HG03469 (cell line): ENCODE data around the gene TREH.
"Not testable (repeated sequence)": the region's sequence is repeated elsewhere in the genome, so short reads cannot be mapped to it uniquely, and the experiment has no call there.

ENCODE experiments used
- ATAC-seq: cut with Tn5 transposase; IDR thresholded peaks from one replicate; pipeline ENCODE4 v1.9.1; 2021; ENCODE audit warnings: mild to moderate bottlenecking, moderate library complexity, moderate number of reproducible peaks; ENCODE audit not compliant: unreplicated experiment

The TREH gene

DNA sequence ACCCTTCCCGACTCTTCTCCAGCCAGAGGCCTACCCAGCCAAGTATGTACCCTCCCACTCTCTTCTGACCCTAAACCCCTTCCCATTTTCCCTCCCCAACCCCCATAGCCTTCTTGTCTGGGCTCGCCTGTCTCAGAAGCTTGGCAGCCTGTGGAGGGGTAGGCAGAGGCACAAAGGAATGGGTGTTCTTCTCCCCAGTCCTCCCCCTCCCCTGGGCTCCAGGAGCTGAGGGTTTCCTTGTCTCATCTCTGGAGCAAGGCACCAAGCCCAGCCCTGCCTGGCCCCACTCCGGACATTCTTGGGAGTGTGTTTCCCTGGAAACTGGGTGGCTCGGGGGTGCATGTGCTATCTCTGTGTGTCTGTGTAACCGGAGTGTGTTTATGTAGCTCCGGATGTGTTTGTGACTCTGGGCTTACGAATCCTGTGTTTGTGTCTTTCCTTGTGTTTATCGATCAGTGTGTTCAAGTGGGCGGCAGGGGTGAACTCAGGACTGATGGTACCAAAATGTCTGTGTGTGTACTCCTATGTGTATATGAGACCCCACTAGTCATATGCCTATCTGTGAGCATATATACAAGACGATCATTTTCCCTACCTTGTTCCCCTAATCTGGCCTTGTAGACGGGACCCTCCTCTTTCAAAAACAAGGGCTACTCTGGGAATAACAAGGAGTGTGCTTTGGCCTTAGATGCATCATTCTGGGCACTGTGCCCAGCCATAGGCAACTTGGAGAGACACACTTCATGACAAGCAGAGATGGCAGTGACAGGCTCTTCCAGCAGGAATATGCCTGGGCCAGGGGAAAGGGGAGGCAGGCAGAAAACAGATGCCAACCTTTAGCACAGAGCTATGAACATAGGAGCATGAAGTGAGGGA is 61.1 kb downstream of the TREH start:
- ATAC-seq = no peak

DNA sequence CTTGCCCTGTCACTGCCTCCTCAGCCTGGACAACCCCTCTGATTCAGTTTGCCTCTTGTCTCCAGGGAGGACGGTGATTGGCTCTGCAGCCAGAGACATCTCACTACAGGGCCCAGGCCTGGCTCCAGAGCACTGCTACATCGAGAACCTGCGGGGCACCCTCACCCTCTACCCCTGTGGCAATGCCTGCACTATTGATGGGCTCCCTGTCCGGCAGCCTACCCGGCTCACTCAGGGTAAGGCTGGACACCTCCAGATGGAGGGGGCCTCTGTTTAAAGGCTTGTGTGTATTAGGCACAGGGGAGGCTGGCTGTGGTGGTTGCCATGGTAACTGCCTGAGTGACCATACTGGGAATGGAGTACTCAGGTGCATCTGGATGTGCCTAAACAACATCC is 63.5 kb downstream of the TREH start:
- ATAC-seq = no peak

DNA sequence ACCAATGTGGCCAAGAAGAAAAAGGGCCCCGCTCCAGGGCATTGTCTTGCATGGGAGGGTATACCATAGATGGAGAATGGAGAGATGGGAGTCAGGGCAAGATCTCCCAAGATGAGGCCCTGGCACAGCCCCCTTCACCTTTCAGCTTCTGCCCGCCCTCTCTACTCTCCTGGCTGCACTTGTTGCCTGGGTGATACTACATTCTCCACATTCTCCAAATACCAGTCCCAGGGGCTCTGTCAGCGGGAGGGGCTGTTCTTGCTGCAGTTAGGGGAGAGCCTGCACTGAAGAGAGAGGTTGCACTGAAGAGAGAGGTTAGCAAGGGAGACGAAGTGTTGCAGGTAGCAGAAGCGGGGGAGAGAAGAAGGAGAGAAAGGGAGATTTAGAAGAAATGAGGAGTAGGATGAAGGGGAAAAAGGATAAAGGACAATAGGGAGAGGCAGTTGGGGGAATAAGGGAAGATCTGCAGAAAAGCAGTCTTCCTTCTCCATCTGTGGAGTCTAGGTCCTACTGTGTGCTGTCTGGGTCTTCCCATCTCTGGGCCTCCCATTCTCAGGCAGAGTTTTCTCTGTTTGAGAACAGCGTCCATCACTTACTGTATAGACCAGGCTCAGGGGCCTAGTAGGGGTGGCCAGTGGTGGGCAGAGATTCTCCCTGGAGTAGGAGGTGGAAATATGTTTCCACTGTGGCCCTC is 64.0 kb downstream of the TREH start:
- ATAC-seq = no peak

DNA sequence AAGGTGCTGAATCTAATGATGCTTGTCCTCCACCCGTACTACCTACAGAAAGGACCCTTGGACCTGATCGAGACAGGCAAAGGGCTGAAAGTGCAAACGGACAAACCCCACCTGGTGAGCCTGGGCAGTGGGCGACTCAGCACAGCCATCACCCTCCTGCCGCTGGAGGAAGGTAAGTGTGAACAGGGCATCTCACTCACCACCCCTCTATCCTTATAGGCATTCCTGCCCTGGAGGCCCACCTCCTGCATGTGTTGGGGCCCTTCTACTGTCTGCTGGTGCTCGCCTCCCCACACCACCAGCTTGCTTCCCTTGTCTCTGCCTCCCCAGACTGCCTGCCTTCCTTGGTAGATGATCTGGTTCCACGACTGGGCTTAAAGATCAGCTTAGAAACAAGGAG is 64.9 kb downstream of the TREH start:
- no peak for ATAC-seq

DNA sequence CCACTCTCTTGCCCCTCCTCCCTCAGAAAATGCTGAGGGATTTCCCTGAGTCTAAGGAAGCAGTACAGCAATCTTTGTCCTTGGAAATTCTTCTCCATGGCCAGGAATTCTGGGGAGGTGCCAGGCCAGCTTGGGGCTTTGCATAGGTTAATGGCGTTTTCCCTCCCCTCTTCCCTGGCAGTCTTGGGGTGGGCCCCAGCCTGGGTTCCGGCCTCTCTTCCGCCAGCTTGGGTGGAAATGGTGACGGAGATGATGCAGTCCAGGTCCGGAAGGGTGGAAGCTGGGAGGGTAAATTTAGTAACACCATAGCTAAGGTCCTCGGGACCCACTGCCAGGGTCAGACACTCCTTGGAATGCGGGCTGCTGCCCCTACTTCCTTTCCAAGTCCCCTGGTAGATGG is 67.1 kb downstream of the TREH start:
- no peak for ATAC-seq

DNA sequence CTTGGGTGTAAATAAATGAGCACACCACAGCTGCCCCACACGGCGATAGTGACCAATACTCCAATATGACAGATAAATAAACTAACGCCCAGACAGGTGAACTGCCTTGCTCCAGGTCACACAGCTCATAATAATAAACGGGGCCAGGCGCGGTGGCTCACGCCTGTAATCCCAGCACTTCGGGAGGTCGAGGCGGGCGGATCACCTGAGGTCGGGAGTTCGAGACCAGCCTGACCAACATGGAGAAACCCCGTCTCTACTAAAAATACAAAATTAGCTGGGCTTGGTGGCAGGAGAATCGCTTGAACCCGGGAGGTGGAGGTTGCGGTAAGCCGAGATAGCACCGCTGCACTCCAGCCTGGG is 68.0 kb downstream of the TREH start:
- ATAC-seq = not testable (repeated sequence)

DNA sequence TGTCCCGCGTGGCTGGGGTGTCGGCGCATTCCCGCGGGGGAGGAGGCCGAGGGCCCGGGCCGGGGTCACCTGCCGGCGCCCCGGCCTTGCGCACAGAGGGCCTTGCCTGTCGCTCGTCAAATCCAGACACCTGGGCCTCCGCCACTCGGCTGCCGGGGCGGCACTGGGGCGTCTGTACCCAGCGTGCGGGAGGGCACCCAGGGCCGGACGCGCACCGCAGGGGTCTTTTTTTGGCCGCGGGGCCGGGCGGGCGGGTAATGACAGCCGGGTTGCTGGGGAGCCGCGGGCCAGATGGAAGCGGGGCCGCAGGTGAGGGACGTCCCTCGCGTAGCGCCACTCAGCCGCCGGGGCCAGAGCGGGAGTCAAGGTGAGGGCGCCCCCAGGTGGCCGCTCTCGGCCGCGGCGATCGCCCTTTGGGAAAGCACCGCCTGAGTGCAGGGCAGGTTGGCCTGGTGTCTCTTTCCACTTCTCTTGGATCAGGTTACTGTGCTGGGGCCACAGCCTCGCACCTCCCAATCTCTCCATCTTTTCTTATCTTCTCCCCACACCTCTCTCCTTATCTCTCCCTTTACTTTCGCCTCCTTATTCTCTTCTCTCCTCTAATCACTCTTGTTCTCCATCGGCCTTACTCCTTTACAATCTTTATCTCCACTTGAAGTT is 68.5 kb downstream of the TREH start:
- no peak for ATAC-seq

DNA sequence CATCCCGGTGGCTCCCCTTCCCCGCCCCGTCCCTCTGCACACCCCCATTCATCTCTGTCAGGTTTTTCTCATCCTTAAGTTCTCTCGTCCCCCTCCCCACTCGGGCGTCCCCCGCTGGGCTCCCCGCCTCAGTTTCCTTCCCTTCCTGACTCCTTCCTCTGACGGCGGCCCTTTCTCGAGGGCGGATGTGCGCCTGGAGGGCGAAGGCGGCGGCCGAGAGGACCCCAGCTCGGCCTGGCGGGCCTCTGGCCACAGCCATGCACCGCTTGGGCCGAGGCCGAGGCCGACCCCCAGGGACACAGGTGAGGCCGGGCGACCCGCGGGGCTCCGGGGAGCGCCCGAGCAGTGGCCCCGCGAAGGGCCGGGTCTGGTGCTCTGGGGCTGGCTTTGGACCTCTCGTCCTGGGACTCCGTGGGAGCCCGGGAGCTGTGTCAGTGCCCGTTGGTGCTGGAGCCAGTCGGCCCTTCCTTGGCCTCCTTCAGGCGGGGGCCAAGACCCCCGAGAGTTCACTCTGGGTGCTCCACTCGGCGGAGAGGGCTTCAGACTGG is 69.2 kb downstream of the TREH start:
- no peak for ATAC-seq

DNA sequence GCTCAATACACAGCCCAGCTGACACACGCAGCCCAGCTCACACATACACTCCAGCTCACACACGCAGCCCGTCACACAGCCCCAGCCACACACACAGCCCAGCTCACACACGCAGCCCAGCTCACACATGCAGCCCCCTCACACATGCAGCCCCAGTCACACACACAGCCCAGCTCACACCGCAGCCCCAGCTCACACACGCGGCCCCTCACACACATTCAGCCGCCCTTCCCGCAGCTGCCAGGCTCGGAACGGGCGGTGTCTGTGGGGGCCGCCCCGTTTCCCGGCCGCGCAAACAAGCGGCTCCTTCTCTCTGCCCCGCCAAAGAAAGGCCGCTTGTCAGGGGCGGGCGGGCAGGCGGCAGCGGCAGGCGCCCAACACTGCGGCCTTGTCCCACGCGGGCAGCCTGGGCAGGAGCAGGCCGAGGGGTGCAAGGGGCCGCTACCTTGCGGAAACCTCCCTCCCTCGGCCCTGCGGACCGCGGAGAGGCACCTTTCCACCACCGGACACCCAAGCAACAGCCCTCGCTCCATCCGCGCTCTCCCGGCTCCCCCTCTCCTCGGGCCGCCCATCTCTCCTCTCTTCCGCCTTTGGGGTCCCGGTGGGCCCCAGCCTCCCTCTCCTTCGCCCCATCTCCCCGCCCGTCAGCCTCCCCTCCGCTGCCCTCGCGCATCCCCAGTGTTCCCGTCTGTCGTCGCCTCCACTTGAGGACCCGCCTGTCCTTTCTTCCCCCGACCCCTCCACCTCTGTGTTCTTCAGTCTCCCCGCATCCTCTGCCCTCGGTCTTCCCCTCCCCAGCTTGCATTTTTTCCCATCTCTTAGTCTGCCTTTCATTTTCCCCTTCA is 69.8 kb downstream of the TREH start:
- no peak for ATAC-seq

DNA sequence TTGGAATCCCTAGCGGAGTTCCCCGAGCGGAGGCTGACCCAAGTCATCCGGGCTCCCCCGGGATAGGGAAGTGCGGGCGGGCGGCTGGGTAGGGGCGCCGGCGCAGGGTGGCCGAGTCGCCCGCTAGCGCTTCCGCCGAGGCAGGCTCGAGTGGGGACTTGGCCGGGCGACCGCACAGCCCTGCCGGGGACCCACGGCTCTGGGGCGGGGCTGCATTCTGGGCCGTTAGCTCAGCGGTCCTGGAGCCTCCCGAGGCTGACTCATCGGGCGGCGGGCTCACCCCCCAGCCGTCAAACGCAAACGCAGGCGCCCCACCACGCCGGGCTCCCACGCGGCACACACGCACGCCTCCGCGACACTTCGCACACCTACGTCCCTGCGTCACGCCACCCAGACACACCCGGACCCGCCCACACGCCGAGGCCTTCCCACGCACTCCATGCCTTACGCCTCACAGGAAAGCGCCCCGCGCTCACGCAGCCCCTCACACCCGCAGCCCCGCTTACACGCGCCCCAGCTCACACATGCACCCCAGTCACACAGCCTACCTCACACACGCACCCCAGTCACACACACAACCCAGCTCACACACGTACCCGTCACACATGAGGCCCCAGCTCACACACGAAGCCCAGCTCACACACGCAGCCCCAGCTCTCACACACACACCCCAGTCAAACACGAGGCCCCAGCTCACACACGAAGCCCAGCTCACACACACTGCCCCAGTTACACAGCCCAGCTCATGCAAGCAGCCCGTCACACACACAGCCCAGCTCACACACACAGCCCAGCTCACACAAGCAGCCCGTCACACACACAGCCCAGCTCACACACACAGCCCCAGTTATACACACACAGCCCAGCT is 70.9 kb downstream of the TREH start:
- no peak for ATAC-seq

DNA sequence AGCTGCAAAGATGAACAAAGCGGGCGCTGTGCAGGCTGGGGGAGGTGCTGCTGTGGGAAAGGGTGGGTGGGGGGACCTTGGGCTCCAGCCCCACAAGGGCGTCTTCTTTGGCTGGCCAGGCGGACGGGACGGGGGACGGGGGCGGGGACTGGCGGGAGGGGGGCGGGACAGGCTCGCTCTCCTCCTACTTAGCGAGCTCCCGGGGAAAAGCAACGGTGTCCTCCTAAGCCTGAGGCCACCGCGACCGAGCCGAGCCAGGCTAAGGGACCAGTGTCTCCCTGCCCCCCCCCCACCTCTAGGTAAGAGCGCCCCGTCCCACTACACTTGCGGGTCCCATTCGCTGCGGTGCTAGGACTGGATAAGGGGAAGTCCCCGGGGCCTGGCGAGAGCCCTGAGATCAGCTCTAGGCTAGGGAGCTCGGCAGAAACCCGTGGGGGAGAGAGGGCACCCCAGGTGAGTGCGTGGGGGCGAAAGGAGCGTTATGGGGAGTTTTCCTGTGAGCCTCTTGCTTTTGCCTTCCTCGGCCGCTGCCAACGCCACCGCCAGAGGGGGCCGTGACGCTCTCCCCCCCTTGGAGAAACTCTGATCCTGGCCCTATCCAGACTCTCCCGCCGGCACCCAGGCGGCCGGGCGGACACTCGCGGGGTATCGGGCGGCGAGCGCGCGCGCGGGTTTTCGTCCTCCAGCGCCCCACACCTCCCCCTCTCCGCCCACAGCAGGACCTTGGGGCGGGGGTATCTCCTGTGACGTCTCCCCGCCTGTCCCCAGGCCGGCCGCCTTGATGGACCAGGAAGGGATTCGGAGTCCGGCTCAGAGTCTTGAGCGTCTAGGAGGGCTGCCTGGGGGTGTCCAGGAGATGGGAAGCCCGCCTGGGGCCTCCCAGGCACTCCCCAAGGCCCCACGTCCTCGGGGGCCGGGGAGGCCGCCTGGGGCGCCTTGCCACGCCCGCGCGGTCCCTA is 71.8 kb downstream of the TREH start, which contains the start of gene PHLDB1:
TSS of gene PHLDB1 (plus strand) at position 215 of the 959 bp plus-strand sequence. CDS start 6,222 bp downstream, outside the sequence.
- ATAC-seq = no peak
